ENCODE results near the gene TMEM54. TPM values are rescaled to one million over a fixed set of nuclear protein-coding genes. Genes with fewer than 3 reads are reported as not detected.

TMEM54 gene
- total and polyA plus RNA-seq, 12 donors = 1.3 to 123 (median 21.2) TPM

GRCh38 chr1:32888134-32888533 lies 13.1 kb downstream of the TMEM54 start:
- TF ChIP-seq POLR2A (IDR thresholded peaks at IDR 0.05) = no peak
- TF ChIP-seq CTCF (IDR thresholded peaks at IDR 0.05) = no peak
- H3K9me3 ChIP-seq (replicated peaks in 1 of 3) = no peaks in the 10 kb centered on the region
- no peak overlapping the region for H3K4me3 ChIP-seq
- H3K27me3 ChIP-seq = peaks cover 36% of the 10 kb centered on the region
- 58 to 71% (median 63%) methylated on average over 3 of the region's 3 CpGs for WGBS, 4 donors
- H3K4me1 ChIP-seq (replicated peaks in 1 of 2) = peaks cover 4 to 14% of the 10 kb centered on the region in 2 donors
- no peak overlapping the region for H3K27ac ChIP-seq
- H3K36me3 ChIP-seq (replicated peaks in 1 of 2) = no peaks in the 10 kb centered on the region
- intact Hi-C loops (cut with DNase I) = no loop called here
- no peak for DNase-seq

- DNase-seq = no peak
- Histone ChIP-seq H3K9me3 (replicated peaks in 1 of 3) (no peaks in the 10 kb centered on the region), H3K4me1 (replicated peaks in 1 of 2) (peaks cover 0 to 9% of the 10 kb centered on the region in 2 donors), H3K36me3 (replicated peaks in 1 of 2) (no peaks in the 10 kb centered on the region), H3K4me3 (no peak overlapping the region), H3K27ac (no peak overlapping the region), H3K27me3 (peaks cover 31% of the 10 kb centered on the region)
- WGBS, 4 donors = 76 to 83% (median 76%) methylated on average over 12 of the region's 12 CpGs
- TF ChIP-seq POLR2A (IDR thresholded peaks at IDR 0.05) (no peak), CTCF (IDR thresholded peaks at IDR 0.05) (no peak)
- intact Hi-C loops (cut with DNase I) = no loop called here
Observed at GRCh38 chr1:32887623-32888022, 13.6 kb downstream of the TMEM54 start.

GRCh38 chr1:32886828-32887414 lies 14.3 kb downstream of the TMEM54 start:
- peaks cover 0 to 8% of the 10 kb centered on the region in 2 donors for H3K4me1 ChIP-seq (replicated peaks in 1 of 2)
- intact Hi-C loops (cut with DNase I) = no loop called here
- no peak for TF ChIP-seq POLR2A (IDR thresholded peaks at IDR 0.05)
- no peak for TF ChIP-seq CTCF (IDR thresholded peaks at IDR 0.05)
- no peak overlapping the region for H3K27ac ChIP-seq
- no peaks in the 10 kb centered on the region for H3K9me3 ChIP-seq (replicated peaks in 1 of 3)
- no peak for DNase-seq
- no peaks in the 10 kb centered on the region for H3K36me3 ChIP-seq (replicated peaks in 1 of 2)
- no peak overlapping the region for H3K4me3 ChIP-seq
- WGBS, 4 donors = 35 to 45% (median 37%) methylated on average over 3 to 19 of the region's 19 CpGs
- H3K27me3 ChIP-seq = peaks cover 24% of the 10 kb centered on the region

- intact Hi-C loops (cut with DNase I) = no loop called here
- DNase-seq = peak; percentile 61 to 77 (median 67)
- Histone ChIP-seq H3K36me3 (replicated peaks in 1 of 2) (no peaks in the 10 kb centered on the region), H3K4me1 (replicated peaks in 1 of 2) (peaks cover 0 to 8% of the 10 kb centered on the region in 2 donors), H3K9me3 (replicated peaks in 1 of 3) (no peaks in the 10 kb centered on the region), H3K27me3 (peaks cover 24% of the 10 kb centered on the region), H3K4me3 (peak within 1 kb of the TSS in 1 of 4 donors; percentile 19), H3K27ac (no peak within 1 kb of the TSS)
- 3 to 16% (median 3%) methylated on average over 7 to 79 of the region's 79 CpGs for WGBS, 4 donors
- TF ChIP-seq CTCF (IDR thresholded peaks at IDR 0.05) (peak; percentile 28 to 44 (median 39)), POLR2A (IDR thresholded peaks at IDR 0.05) (no peak)
Observed at GRCh38 chr1:32886004-32886827, 15.0 kb downstream of the TMEM54 start, which contains the start of gene HPCA. Gene HPCA (plus strand): TSS chr1:32886491. CDS start chr1:32888899, 2,408 bp downstream.
